Lower leg skin (tissue), 4 donors: ENCODE results near the gene STPG2. TPM values are rescaled to one million over a fixed set of nuclear protein-coding genes. Genes with fewer than 3 reads are reported as not detected.

Source experiments
- DNase-seq, 2 donors: peaks; one replicate each; pipeline ENCODE4 v3.0.0-alpha.2; 2019; ENCODE audit warnings: low spot score in 2 of 2
- H3K4me3 ChIP-seq: fragments of 200-600 bp; sonication (generic); 2 replicates; pipeline ENCODE4 v1.5.1; 2017; ENCODE audit warnings: mild to moderate bottlenecking, low read depth; ENCODE audit not compliant: poor library complexity, severe bottlenecking
- POLR2A ChIP-seq, 2 donors: fragments of 450-650 bp; IDR thresholded peaks; one replicate each; pipeline ENCODE4 v1.6.1; 2016 to 2017; ENCODE audit warnings: antibody characterized with exemption in 2 of 2, mild to moderate bottlenecking in 1 of 2, moderate library complexity in 1 of 2
- WGBS, 2 donors: methylation state at CpG; one replicate each; pipeline ENCODE4 v1.1.5; 2018; 5-methylcytosine and 5-hydroxymethylcytosine counted together
- intact Hi-C: fragments of 100-400 bp; cut with DNase I; formaldehyde crosslinking; loops from one replicate; pipeline ENCODE4 v1.15.0; 2023; ENCODE audit warnings: low total_unique reads
- total RNA-seq, 4 donors: library from RNA; depleted of rRNA; stranded (reverse); fragments of >200 nt; gene quantifications; one replicate each; pipeline ENCODE4 v1.1.0, GENCODE V29; 2016
- TF ChIP-seq, protein P1 (sequence below), 3 donors: fragments of 450-650 bp; IDR thresholded peaks; one replicate each; pipeline ENCODE4 v1.5.1; 2016; ENCODE audit warnings: antibody characterized with exemption in 3 of 3, mild to moderate bottlenecking in 3 of 3, moderate library complexity in 2 of 3

Gene STPG2
- total RNA-seq, 4 donors from 2014 or later: 0.21 to 0.84 (median 0.38) TPM

DNA sequence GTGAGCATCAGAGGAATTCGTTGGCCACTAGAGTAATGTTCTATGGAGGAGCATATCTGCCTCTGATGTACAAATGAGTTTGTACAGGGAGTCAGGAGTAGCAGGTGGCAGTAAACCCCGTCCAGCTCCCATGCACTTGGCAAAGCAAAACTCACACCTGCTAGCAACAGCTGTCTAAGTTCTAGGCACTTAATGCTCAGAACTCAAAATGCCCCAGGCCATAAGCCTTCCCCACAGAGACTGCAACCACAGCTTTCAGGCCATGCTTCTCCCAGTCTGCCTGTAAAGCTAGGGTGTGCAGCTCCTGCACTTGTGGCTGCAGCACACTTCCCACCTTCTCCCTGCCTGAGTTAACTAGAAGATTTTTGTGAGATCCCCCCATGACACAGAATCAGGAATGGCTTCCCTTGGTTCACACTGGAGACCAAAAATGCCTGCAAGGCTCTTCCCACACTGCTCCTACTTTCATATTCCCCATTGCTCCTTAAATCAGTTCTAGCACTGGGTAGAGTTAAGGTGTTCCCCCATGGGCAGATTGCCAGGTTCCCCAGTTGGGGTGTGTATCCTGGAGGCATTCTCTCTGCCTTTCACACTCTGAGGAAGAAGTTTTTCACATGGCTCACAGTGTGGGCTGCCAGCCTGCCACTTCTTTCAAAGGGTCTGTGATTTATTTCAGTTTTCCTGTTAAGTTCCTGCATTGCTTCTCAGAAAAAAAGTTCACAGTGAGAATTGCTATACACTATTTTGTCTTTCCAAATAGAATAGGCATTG is 189.9 kb downstream of the STPG2 start:
- intact Hi-C loops: no loop called here
- DNase-seq: no peak
- 47 to 49% methylated on average over 2 of the region's 2 CpGs for WGBS, 2 donors
- TF ChIP-seq POLR2A (IDR thresholded peaks at IDR 0.05): no peak
- TF ChIP-seq, protein P1, sequence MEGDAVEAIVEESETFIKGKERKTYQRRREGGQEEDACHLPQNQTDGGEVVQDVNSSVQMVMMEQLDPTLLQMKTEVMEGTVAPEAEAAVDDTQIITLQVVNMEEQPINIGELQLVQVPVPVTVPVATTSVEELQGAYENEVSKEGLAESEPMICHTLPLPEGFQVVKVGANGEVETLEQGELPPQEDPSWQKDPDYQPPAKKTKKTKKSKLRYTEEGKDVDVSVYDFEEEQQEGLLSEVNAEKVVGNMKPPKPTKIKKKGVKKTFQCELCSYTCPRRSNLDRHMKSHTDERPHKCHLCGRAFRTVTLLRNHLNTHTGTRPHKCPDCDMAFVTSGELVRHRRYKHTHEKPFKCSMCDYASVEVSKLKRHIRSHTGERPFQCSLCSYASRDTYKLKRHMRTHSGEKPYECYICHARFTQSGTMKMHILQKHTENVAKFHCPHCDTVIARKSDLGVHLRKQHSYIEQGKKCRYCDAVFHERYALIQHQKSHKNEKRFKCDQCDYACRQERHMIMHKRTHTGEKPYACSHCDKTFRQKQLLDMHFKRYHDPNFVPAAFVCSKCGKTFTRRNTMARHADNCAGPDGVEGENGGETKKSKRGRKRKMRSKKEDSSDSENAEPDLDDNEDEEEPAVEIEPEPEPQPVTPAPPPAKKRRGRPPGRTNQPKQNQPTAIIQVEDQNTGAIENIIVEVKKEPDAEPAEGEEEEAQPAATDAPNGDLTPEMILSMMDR (IDR thresholded peaks at IDR 0.05): no peak
- no peak overlapping the region for H3K4me3 ChIP-seq

DNA sequence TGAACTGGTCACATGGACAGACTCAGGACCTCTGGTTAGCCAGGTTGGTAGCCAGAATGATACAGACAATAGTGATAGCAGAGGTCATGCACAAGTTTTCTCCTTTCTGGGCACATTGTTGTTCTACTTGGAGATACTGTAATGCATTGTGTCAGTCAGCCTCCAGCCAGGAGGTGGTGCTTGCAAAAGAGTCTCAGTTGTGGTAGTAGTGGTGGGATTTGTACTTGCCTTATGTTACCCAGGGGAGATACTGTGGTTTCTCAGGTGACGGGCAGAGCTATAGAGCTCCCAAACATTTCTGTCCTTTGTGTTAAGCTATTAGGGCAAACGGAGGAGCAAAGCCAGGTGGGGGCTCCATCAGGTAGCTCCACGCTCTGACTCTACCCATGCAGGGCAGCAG is 190.5 kb downstream of the STPG2 start:
- intact Hi-C loops: no loop called here
- DNase-seq: no peak
- H3K4me3 ChIP-seq: no peak overlapping the region
- WGBS, 2 donors: 84 to 86% methylated on average over 3 of the region's 3 CpGs
- TF ChIP-seq POLR2A (IDR thresholded peaks at IDR 0.05): no peak
- TF ChIP-seq, protein P1 (IDR thresholded peaks at IDR 0.05): no peak

DNA sequence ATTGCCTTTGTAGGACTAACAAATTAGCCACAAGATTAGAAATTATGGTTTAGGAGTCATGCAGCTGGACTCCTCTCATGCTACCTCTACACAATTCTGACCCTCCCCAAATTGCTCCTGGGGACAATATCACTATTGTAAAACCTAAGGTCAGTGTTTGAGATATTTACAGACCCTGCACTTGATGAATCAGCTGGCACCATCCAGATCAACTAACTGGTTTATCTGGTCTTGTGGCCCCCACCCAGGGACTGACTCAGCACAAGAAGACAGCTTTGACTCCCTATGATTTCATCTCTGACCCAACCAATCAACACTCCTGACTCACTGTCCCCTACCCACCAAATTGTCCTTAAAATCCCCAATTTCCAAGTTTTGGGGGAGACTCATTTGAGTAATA is 192.4 kb downstream of the STPG2 start:
- intact Hi-C loops: no loop called here
- TF ChIP-seq, protein P1 (IDR thresholded peaks at IDR 0.05): no peak
- TF ChIP-seq POLR2A (IDR thresholded peaks at IDR 0.05): no peak
- no peak overlapping the region for H3K4me3 ChIP-seq
- no peak for DNase-seq

DNA sequence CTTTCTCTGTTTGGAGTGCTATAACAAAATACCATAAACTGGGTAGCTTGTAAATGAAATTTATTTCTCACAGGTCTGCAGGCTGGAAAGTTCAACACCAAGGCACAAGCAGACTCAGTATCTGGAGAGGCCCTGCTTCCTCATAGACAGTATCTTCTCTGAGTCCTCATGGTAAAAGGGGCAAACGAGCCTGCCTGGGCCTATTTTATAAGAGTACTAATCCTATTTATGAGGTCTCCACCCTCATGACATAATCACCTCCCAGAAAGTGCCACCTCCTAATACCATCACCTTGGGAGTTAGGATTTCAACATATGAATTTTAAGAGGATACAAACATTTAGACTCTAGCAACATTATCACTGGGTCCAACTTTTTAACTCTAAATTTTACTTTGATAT is 200.3 kb downstream of the STPG2 start:
- 41 to 46% methylated on average over 1 of the region's 1 CpG for WGBS, 2 donors
- TF ChIP-seq, protein P1 (IDR thresholded peaks at IDR 0.05): no peak
- no peak for TF ChIP-seq POLR2A (IDR thresholded peaks at IDR 0.05)
- no peak overlapping the region for H3K4me3 ChIP-seq
- no peak for DNase-seq
- intact Hi-C loops: loop anchor here (2.0 kb wide), 1 partner anchor 72 kb away; no protein-coding TSS in a partner anchor

DNA sequence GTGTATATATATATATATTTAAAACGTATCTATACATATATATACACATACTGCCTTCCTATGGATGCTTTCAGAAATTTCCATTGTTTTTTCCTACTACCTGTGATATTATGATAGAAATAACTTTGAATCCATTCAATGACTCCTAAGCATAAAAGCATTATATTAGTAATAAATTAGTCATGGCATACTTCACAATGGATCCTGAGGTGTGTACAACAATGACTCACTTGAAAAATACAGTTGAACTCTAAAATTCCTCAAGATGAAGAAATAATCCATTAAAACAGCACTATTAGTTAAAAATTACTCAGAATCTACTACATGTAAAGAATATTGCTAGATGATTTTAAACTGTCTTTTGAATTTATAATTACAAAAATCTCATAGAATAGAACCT is 201.1 kb downstream of the STPG2 start:
- no peak overlapping the region for H3K4me3 ChIP-seq
- intact Hi-C loops: loop anchor here (2.0 kb wide), 1 partner anchor 73 kb away; no protein-coding TSS in a partner anchor
- 60 to 69% methylated on average over 1 of the region's 1 CpG for WGBS, 2 donors
- DNase-seq: no peak
- TF ChIP-seq, protein P1 (IDR thresholded peaks at IDR 0.05): no peak
- no peak for TF ChIP-seq POLR2A (IDR thresholded peaks at IDR 0.05)

DNA sequence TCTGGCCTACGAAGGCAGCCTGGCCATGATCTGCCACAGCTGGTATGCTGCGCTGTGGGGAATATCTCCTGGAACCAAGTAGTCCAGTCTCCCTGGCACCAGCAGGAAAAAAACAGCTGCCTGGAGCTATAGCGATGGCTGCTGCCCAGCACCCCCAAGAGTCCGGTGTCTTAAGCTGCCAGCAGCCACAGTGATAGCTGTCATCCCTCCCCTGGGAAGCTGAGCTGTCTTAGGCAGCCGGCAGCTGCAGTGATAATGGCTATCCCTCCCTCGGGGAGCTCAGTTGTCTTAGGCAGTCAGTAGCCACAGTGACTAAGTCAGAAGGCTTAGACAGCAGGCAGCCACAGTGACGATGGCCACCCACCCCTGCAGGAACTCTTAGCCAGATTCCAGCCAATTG is 205.1 kb downstream of the STPG2 start:
- WGBS, 2 donors: 91 to 100% methylated on average over 3 to 4 of the region's 7 CpGs
- DNase-seq: no peak
- intact Hi-C loops: no loop called here
- no peak for TF ChIP-seq POLR2A (IDR thresholded peaks at IDR 0.05)
- TF ChIP-seq, protein P1 (IDR thresholded peaks at IDR 0.05): no peak
- no peak overlapping the region for H3K4me3 ChIP-seq
